Activated T-cell treated with anti-CD3 and anti-CD28 coated beads, Interleukin-2, amount 50 U/mL, for 48 hours (primary cell): ENCODE measurements around the gene B4GALNT3.
"Not testable (repeated sequence)": the region's sequence is repeated elsewhere in the genome, so short reads cannot be mapped to it uniquely, and the experiment has no call there.

Experiments
- DNase-seq, 2 experiments: peaks; one replicate each; pipeline ENCODE4 v3.0.0-alpha.2; 2020

Gene B4GALNT3

DNA sequence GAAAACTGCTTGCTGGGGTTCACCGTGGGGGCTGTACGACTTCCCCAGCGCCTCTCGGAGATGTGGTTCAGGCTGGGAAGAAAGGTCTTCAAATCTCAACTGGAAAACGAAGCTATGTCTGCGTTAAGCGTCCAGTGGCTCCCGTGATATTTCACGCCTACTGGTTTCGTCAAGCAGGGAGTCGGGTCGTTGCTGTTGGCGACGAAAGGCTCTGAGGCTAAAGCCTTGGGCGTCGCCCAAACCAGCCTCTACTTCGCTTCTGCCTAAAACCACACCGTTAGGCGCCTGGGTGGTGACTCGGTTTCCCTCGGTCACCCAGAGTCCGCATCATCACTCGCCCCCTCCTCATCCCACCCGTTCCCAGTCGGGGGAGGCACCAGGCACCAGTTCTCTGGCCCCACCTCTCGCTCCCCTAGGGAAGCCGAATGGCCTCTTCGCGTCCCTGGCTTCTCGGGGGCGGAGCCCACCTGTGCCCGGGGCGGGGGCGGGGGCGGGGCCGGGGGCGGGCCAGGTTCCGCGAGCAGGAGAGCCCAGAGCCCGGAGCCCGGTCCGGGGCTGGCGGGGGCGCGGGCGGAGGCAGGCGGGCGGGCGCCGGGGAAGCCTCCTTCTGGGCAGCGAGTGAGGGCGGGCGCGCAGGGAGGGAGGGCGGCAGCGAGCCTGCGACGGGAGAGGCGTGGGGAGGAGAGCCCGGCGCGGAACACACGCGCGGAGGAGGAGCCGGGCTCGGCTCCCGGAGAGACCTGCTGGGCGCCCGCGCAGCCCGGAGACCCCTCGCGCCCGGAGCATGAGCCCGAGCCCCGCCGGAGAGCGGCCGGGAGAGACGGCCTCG is at the start of gene B4GALNT3:
B4GALNT3 (plus strand) TSS at position 510 of the 829 bp plus-strand sequence. CDS start 438 bp downstream, outside the sequence.
- peak; percentile 63 for DNase-seq

DNA sequence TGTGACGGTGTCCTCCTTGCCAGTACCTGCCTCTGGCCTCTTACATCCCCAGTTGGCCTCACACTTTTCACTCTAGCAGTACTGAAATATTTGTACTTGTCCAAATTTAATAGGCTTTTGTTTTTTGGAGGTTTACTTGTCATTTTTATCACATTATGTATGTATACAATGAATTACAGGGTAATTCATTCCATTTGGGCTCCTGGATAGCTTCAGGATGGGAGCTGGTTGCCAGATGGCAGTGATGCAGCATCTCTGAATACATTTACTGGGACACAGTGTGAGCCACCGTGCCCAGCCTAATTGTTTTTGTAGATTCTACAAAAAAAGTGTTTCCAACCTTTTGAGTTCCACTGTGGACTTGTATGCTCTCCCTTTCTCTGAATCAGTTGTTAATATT is 44.9 kb upstream of the B4GALNT3 start:
- DNase-seq, result no peak

DNA sequence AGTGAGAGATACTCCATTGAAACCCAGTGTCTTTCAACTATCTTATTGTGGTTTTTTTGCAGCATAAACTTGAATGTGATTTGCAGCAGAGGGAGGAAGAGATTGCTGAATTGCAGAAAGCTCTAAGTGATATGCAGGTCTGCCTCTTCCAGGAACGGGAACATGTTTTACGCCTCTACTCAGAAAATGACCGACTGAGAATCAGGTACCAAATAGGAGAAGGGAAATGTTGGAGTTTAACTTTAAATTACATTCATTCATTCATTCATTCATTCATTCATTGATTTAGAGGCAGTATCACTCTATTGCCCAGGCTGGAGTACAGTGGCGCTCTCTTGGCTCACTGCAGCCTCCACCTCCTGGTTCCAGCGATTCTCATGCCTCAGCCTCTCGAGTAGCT is 41.3 kb upstream of the B4GALNT3 start:
- no peak for DNase-seq

DNA sequence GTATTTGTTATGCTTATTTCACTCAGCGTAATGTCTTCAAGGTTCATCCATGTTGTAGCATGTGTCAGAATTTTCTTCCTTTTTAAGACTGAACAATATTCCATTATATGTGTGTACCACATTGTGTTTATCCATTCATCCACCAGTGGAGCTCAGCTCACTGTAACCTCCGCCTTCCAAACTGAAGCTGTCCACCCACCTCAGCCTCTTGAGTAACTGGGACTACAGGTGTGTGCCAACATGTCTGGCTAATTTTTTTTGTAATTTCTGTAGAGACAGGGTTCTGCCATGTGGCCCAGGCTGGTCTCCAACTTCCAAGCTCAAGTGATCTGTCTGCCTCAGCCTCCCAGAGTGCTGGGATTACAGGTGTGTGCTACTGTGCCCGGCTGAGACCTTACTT is 37.2 kb upstream of the B4GALNT3 start:
- no peak for DNase-seq

DNA sequence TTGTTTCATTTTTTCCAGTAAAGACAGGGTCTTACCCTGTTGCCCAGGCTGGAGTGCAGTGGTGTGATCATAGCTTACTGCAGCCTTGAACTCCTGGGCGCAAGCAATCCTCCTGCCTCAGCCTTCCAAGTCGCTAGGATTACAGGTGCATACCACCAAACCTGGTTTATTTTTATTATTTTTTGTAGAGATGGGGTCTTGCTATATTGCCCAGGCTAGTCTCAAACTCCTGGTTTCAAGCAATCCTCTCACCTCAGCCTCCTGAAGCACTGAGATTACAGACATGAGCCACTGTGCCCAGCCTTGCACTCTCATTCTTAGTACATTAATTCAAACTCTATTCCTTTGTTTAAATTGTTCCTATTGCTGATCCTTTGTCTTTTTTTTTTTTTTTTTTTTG is 24.0 kb upstream of the B4GALNT3 start:
- not testable (repeated sequence) for DNase-seq

DNA sequence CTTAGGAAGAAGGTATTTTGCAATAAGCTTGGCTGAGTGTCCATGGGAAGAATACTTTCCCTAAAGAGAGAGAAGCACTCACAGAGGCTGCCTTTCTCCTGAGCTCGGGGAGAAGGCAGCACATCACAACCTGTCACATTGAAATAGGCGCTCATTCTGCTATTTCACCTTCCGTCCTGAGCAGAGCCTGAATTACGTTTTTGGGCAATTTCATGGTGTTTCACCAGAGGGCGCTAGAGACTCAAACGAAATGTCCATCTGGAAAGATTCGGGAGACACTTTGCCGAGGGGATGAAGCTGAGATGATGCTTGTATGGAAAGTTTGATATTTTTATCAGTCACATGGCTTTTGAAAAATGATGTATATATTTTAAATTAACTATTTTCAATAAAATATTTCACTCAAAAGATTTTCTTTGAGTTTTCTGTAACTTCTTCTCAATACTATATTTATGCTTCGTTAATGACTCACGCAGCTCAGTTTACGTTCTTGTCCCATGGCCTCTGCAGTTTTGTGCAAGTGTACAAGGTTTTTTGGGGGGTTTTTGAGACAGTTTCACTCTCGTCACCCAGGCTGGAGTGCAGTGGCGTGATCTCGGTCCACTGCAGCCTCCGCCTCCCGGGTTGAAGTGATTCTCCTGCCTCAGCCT is 17.4 kb upstream of the B4GALNT3 start:
- peak; percentile 62 for DNase-seq

DNA sequence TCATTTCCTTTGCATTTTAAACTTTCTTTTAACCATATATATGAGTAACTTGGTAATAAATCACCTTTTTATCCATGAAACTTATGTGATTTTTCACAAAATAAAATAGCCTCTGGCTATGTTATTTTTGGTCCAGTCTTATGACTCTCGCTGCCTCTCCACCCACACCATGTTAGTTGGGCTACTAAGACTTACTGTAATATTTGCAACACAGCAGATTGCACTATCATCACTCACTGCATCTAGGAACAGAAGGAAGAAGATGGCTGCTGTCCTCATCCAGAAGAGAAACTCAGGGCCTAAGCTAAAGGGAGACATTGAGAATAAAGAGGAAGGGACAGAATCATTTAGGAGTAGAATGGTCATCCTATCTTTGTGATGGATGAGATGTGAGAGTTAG is 12.6 kb upstream of the B4GALNT3 start:
- no peak for DNase-seq

DNA sequence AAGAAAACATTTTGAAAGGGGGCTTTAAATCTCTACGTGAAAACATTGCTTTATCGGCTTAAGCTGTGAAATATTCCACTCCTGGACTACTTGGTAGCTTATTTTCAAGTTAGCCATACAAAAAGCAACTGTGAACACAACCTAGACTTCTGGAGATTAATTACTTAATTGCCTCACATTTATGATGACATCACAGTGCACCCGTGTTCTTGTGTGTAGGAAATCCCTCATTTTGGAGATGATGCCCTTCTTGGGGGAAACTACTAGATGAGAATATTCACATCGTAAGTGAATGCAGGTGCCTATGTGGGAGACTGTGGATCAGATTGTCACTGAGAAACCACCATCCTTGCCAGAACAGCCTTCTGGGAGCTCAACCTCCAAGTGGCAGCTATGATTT is 10.5 kb upstream of the B4GALNT3 start:
- no peak for DNase-seq

DNA sequence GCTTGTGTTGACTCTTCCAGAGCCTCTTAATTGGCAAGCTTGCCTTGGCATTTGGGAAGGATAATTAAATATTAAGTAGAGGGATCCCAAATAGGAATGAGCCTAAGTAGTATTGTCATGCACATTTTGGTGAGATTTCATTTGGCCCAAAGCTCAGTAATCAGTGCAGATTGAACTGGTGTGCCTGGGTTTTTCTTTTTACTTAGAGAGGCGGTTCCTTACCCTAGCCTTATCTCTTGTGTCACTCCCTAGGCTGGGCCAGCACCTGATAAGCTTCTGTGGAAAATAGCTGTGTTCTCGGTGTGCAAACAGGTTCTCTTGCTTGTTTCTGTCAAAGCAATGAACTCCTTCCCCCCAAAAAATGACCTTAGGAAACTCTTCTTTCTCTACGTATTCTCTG is 9.3 kb upstream of the B4GALNT3 start:
- DNase-seq, result no peak

DNA sequence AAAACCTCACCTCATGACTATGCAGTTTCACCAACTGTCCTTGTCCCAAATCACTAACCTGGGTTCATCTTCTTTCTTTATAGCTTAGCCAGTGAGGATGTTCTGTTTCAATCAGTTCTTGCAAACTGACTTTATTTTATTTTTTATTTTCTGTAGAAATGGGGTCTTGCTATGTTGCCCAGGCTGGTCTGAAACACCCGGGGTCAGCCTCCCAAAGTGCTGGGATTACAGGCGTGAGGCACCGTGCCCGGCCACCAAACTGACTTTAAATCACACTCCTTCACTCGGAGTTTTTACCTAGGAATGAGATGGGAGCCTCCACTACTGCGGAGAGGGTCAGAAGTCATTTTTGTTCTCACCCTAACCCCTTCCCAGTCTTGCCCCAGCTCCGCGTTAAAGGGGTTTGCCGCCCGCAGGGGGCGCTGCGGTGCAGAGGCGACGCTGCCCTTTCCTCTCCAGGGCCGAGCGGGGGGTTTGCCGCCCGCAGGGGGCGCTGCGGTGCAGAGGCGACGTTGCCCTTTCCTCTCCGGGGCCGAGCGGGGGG is 7.0 kb upstream of the B4GALNT3 start:
- DNase-seq, result peak; percentile 90 to 93

DNA sequence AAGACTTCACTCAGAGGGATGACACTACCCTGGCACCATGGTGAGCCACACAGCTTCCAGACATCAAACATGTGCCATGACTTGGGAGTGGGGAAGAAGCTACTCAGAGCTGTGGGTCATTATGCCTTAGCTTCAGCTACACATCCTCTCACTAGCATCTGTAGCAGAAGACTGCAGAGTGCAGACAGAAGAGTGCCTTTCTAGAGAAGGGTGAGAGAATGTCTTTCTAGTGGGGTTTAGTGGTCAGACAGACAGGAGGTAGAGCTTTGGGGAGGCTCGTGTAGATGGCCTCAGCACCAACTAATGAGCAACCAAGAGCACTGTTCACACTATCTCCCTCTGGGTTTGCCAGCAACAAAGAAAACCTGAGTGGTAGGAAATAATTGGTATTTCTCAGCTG is 4.9 kb upstream of the B4GALNT3 start:
- no peak for DNase-seq

DNA sequence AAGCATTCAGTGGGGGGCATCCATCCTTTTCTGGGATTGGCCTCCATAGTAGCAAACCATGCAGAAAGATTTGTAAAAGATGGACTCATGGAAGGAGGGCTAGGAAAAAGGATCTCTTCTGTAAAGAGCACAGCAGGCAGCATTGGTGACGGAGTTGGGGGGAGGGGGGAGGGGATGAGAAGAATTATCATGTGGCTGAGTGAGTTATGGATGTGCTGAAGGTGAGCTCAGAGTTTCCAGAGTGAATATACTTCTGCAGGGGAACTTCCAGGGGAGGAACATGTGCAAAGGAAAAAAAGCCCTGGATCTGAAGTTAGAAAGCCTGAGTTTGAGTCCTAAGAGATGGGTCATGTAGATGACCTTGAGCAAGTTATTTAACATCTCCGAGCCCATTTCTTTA is 3.9 kb upstream of the B4GALNT3 start:
- no peak for DNase-seq

DNA sequence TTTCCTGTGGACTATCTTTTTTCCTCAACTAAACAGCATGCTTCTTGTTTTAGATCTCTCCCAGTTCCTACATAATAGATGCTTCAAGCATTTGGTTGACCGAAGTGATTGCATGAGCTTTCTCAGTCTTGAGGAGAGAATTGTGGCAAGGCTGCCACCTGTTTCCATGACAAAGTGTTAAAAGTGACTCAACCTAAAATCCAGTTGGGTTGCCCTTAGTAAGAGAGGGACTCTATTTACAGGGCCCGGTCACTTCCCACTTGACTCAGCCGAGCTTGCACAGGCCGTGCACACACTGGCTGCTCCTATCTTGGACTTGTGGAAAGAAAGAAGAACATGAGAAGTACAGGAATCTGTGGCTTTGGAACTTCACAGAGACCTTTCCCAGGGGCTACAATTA is 2.1 kb upstream of the B4GALNT3 start:
- DNase-seq, result no peak

DNA sequence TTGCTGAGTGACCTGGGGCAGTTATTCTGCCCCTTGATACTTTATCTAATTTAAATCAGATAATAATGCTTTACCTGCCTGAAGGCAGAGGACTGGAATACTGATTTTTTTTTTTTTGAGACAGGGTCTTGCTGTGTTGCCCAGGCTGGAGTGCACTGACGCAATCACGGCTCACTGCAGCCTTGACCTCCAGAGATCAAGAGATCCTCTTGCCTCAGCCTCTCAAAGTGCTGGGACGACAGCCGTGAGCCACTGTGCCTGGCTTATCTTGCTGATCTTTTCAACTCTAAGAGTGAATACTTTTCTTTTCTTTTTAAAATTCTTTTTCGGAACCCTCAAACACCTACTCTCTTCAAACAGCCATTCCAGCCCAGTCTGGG is 699 bp upstream of the B4GALNT3 start:
- no peak for DNase-seq

DNA sequence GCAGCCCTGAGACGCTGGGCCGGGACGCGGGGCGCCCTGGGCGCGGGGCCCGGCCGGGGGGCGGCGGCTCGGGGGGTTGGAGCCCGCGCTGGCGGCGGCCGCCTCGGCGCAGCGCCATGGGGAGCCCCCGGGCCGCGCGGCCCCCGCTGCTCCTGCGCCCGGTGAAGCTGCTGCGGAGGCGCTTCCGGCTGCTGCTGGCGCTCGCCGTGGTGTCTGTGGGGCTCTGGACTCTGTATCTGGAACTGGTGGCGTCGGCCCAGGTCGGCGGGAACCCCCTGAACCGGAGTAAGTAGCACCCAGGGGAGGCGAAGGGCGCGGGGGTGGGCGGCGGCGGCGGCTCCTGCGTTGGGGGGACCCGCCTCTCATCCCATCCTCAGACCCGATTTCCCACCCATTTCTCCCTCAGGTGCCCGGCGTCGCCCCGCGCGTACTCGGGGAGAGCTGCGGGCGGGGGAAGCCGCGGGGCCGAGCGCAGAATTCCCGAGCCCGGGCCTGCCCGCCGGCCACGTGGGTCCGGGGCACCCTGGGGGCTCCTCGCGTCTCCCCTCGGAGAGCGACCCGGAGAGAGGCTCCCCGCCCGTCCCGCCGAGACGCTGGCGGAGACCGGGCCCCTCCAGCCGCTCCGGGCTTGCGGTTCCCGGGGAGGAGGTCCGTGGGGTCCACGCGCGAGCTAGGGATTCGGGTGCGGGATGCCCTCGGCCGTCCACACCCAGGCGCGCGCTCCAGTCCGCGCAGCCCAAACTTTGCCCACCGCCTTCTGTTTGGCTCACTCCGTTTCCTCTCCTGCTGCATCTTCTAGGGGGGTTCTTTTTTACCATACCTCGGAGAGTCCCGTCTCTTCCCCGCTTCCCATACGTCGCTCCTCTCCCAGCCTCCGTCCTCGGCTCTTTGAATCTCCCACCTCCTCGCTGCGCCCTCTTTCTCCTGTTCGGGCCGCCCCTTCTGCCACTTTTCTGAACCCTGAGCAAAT is 807 bp downstream of the B4GALNT3 start:
- peak; percentile 41 to 61 for DNase-seq

DNA sequence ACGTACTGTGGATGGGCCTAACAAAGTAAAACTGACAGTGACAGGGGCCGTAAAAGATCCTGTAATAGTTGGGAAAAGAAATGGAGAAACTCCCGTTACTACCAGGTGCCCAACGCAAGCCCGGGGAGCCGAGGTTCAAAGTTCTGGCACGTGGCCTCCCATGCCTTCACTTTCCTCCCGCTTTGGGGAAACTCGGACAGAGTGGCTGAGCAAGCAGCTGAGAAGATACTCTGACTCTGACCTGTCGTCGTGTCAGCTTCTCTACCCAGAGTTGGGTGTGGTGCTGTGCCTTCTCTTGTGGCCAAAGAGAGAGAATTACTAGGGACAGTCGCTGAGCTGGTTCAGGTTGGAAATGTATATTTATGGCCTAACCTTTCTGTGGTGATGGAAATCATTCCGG is 1.7 kb downstream of the B4GALNT3 start:
- no peak for DNase-seq

DNA sequence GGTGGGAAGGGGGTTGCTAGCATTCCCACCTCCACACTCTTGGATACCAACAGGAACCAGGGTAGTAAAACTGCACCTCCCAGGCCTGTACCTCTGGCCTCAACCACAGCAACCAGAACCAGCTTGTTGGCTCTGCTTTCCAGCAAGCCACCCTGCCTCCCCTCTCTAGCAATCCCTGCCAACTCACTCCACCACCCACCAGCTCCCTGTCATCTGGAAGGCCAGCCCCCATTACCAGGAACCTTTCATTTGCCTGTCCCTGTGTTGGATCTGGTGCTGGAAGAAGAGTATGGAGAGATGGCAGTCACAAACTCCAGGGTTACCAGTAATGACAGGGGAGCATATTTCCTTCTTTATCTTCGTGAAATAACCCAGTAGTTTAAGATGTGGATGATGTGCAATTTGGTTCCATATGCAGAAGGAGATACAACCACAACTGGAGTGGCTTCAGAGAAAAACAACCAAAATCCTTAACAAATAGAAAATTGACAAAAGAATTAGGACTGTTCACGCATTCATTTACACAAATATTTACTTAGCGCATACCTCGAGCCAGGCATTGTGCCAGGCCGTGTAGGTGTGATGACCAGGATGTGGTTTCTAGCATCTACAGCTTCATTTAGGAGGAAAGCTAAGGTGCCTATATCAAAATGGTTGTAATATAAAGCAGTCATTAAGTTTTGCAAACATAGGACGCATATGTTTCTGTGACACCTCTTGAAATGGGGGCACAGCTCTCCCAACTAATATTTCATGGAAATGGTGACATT is 3.4 kb downstream of the B4GALNT3 start:
- DNase-seq, result no peak

DNA sequence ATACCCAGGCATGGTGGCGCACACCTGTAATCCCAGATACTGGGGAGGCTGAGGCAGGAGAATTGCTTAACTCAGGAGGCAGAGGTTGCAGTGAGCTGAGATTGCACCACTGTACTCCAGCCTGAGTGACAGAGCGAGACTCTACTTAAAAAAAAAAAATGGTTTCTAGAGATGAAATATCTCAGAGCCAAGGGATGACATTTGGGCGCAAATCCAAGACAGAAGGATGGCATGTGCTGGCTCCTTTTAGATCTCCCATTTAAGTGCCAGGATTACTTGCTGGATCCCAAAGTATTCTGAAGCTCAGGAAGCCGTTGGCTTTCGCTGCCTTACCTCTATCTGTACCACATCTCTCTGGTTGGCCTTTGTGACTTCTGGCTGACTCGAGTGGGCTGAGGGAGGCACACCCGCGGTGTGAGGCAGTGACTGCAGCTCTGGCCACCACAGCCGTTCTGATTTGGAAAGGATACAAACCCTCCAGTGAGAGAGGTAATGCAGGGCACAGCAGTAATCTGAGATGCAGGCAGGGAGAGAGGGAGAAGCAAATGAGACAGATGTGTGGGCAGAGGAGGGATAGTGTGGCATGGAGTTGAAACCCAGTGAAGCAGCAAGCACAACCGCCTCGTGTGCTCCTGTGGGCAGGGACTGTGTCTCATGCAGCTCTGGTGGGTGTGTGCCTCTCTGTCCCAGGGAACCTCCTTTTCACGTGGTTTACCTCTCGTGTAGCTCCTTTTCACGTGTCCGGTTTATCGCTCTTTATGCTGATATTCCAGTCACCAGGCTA is 4.9 kb downstream of the B4GALNT3 start:
- no peak for DNase-seq

DNA sequence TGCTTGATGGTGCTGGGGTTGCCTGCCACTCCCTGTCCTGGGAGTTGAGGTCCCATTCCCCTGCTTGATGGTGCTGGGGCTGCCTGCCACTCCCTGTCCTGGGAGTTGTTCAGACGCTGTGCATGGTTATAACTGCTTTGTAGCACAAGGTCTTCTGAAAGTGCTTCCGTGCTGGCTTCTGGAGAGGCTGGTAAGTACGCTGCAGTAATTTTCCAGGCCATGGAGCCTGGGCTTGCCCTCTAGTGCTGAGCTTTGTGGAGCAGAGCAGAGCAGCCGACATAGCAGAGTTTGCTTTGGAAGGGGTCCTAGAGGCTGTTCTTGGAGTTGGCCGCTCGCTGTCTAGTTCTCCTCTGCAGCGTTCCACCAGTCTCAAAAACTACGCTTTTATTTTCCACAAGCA is 6.3 kb downstream of the B4GALNT3 start:
- no peak for DNase-seq

DNA sequence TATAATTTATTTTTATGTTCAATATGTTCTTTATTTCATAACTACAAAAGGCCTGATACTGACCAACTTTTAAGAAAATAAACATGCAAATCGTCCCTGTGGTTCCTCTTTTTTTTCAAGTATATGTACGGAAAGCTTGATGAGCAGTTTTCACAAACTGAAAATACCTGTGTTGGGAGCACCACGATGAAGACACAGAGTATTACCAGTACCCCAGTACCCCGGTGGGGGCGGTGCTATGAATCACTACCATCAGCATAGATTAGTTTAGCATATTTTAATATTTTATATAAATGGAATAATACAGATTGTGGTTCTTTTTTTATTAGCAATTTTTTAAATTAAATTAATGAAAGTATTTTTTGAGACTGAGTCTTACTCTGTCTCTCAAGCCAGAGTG is 7.0 kb downstream of the B4GALNT3 start:
- no peak for DNase-seq

DNA sequence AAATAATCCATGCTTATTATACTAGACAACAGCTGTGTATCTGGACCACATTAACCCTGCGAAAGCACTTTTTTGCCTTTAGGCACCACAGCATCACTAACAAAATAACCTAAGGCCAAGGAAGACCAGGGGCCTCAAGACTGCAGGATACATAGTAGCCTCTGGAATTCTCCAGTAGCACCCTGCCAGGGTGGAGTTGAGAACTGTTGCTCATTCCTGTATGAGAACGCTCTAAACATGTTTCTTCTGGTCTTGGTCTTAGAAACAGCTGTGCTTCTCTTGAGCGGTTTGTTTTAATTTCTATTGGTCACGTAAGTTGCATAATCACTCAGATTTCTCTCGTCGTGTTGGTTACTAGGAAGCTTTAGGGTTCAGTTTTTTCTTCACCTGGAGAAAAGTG is 7.9 kb downstream of the B4GALNT3 start:
- no peak for DNase-seq
